Transverse colon (tissue), 4 donors: ENCODE data around the gene RCAN1.

Source experiments
- EP300 ChIP-seq: sonication (generic); formaldehyde crosslinking; IDR thresholded peaks from one replicate; pipeline ENCODE4 v1.6.1; 2017; ENCODE audit warnings: antibody characterized with exemption, low read depth
- POLR2AphosphoS5 ChIP-seq, 3 donors: sonication (generic); formaldehyde crosslinking; IDR thresholded peaks; one replicate each; pipeline ENCODE4 v1.6.1; 2016; ENCODE audit warnings: antibody characterized with exemption in 3 of 3
- TF ChIP-seq, protein P1 (sequence below), 5 experiments: fragments of 200-600 bp in 3 of 5; fragments of 450-650 bp in 2 of 5; sonication (generic) in 3 of 5; IDR thresholded peaks; 1 replicate in 2 of 5; 2 replicates in 3 of 5; pipeline ENCODE4 v1.5.1; 2016 to 2017; ENCODE audit warnings: antibody characterized with exemption in 5 of 5, inconsistent platforms in 3 of 5, mild to moderate bottlenecking in 2 of 5, moderate library complexity in 1 of 5

DNA sequence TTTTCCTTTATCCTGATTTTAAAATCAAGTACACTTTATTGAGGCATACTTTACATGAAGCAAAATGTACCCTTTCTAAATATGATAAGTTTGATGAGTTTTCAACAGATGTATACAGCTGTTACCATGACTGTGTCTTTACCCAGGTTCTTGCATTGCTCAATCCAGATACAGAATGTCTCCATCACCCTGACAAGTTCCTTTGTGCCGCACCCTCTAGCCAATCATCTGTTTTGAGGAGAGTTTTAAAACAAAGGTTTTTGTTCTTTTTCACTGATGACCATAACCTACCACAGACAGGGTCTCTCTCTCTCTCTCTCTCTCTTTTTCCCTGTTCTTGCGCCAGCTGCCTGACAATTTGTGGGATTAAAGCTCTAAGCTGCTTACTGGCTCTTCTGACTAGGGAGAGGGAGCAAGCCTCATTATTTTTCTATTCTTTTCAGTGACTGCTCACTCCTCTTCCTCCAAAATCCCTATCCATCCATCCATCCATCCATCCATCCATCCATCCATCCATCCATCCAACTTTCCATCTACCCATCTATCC is 101.7 kb downstream of the RCAN1 start:
- TF ChIP-seq, protein P1, sequence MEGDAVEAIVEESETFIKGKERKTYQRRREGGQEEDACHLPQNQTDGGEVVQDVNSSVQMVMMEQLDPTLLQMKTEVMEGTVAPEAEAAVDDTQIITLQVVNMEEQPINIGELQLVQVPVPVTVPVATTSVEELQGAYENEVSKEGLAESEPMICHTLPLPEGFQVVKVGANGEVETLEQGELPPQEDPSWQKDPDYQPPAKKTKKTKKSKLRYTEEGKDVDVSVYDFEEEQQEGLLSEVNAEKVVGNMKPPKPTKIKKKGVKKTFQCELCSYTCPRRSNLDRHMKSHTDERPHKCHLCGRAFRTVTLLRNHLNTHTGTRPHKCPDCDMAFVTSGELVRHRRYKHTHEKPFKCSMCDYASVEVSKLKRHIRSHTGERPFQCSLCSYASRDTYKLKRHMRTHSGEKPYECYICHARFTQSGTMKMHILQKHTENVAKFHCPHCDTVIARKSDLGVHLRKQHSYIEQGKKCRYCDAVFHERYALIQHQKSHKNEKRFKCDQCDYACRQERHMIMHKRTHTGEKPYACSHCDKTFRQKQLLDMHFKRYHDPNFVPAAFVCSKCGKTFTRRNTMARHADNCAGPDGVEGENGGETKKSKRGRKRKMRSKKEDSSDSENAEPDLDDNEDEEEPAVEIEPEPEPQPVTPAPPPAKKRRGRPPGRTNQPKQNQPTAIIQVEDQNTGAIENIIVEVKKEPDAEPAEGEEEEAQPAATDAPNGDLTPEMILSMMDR (IDR thresholded peaks at IDR 0.05) = no peak
- TF ChIP-seq POLR2AphosphoS5 (IDR thresholded peaks at IDR 0.05) = no peak
- no peak for TF ChIP-seq EP300
